K562 (cell line): ENCODE measurements around the gene TMEM88. TPM values are rescaled to one million over a fixed set of nuclear protein-coding genes. Genes with fewer than 3 reads are reported as not detected.

Experiments used
- ATF1 ChIP-seq, 2 experiments: fragments of 450-650 bp in 1 of 2; IDR thresholded peaks; 2 replicates each; pipeline ENCODE4 v1.6.1; 2016; ENCODE audit warnings: missing compliant biosample characterization in 1 of 2, missing genetic modification characterization in 1 of 2
- BRCA1 ChIP-seq, 2 experiments: fragments of 450-650 bp in 1 of 2; sonication (generic) in 1 of 2; formaldehyde crosslinking in 1 of 2; IDR thresholded peaks; 2 replicates each; pipeline versions ENCODE4 v1.5.0 to v1.6.1; 2017 to 2020; ENCODE audit warnings: mild to moderate bottlenecking in 1 of 2, missing genetic modification reagents in 1 of 2
- CHD2 ChIP-seq: IDR thresholded peaks from 2 replicates; pipeline ENCODE4 v1.6.1; 2011; ENCODE audit warnings: low read depth, low read length
- ETV1 ChIP-seq: fragments of 450-650 bp; conservative IDR thresholded peaks from 2 replicates; pipeline ENCODE4 v1.6.1; 2016; ENCODE audit warnings: missing genetic modification characterization, control low read depth, low read depth, missing compliant biosample characterization
- FOXK1 ChIP-seq: sonication (generic); formaldehyde crosslinking; IDR thresholded peaks from 2 replicates; pipeline ENCODE4 v1.8.0; 2022; ENCODE audit warnings: missing genetic modification reagents, mild to moderate bottlenecking, borderline replicate concordance
- GABPB1 ChIP-seq: sonication (generic); formaldehyde crosslinking; IDR thresholded peaks from 2 replicates; pipeline ENCODE4 v1.8.0; 2022; ENCODE audit warnings: mild to moderate bottlenecking, missing genetic modification reagents
- HDAC2 ChIP-seq: fragments of 450-650 bp; IDR thresholded peaks from 2 replicates; pipeline ENCODE4 v1.6.1; 2016; ENCODE audit warnings: mild to moderate bottlenecking
- HLTF ChIP-seq: fragments of 450-650 bp; IDR thresholded peaks from 2 replicates; pipeline ENCODE4 v1.6.1; 2016
- HOXB6 ChIP-seq: fragments of 250-450 bp; sonication (Bioruptor Pico); IDR thresholded peaks from 2 replicates; pipeline ENCODE4 v1.5.1; 2022; ENCODE audit warnings: mild to moderate bottlenecking, borderline replicate concordance
- MEF2D ChIP-seq: conservative IDR thresholded peaks from 2 replicates; pipeline ENCODE4 v1.6.1; 2016; ENCODE audit warnings: low read depth, missing genetic modification characterization, missing compliant biosample characterization
- NFRKB ChIP-seq: fragments of 450-650 bp; IDR thresholded peaks from 2 replicates; pipeline ENCODE4 v1.6.1; 2016; ENCODE audit warnings: low read depth
- RBM15 ChIP-seq: fragments of 200-400 bp; formaldehyde crosslinking; IDR thresholded peaks from 2 replicates; pipeline ENCODE4 v1.6.1; 2018; ENCODE audit warnings: mild to moderate bottlenecking, low read length, moderate library complexity; ENCODE audit not compliant: insufficient read depth
- RREB1 ChIP-seq: fragments of 250-450 bp; sonication (Bioruptor Pico); IDR thresholded peaks from 2 replicates; pipeline ENCODE4 v1.4.0; 2020
- SFPQ ChIP-seq: fragments of 200-400 bp; formaldehyde crosslinking; IDR thresholded peaks from 2 replicates; pipeline ENCODE4 v1.6.1; 2017; ENCODE audit warnings: mild to moderate bottlenecking, low read depth, low read length, moderate library complexity
- SRSF1 ChIP-seq: fragments of 200-400 bp; formaldehyde crosslinking; IDR thresholded peaks from 2 replicates; pipeline ENCODE4 v1.6.1; 2017; ENCODE audit warnings: mild to moderate bottlenecking, low read depth, low read length, moderate library complexity
- TAL1 ChIP-seq: fragments of 450-650 bp; IDR thresholded peaks from 2 replicates; pipeline ENCODE4 v1.6.1; 2016; ENCODE audit warnings: mild to moderate bottlenecking
- WHSC1 ChIP-seq: IDR thresholded peaks from one replicate; pipeline ENCODE4 v1.6.1; 2012; ENCODE audit warnings: low read length, control low read depth, inconsistent platforms
- ZBTB17 ChIP-seq: fragments of 450-650 bp; formaldehyde crosslinking; IDR thresholded peaks from 2 replicates; pipeline ENCODE4 v1.4.0; 2020; ENCODE audit warnings: mild to moderate bottlenecking
- ZNF41 ChIP-seq: fragments of 250-450 bp; sonication (Bioruptor Pico); conservative IDR thresholded peaks from 2 replicates; pipeline ENCODE4 v1.4.0; 2020; ENCODE audit warnings: mild to moderate bottlenecking
- ZNF696 ChIP-seq: fragments of 250-450 bp; sonication (Bioruptor Pico); conservative IDR thresholded peaks from 2 replicates; pipeline ENCODE4 v1.4.0; 2020; ENCODE audit warnings: mild to moderate bottlenecking, moderate library complexity
- polyA plus RNA-seq, 8 experiments: library from polyadenylated mRNA; depleted of rRNA in 4 of 8; stranded (reverse) in 5 of 8; unstranded in 3 of 8; fragments of >200 nt; fragmentation: Nextera tagmentation in 2 of 8; fragmentation: Illumina TruSeq in 1 of 8; extraction: Ambion mirVana in 2 of 8; extraction: Trizol in 1 of 8; gene quantifications; 2 replicates each; pipeline versions ENCODE4 v1.2.1 to v1.2.3, GENCODE V29; 2011 to 2014; ENCODE audit warnings: inconsistent platforms in 1 of 8, missing spikeins in 1 of 8
- total RNA-seq, 7 experiments: library from RNA; depleted of rRNA in 6 of 7; stranded (reverse); fragments of >200 nt in 6 of 7; fragmentation: Illumina TruSeq in 2 of 7; extraction: Trizol in 2 of 7; gene quantifications; 2 replicates each; pipeline versions ENCODE4 v1.2.1 to v1.2.3, GENCODE V29; 2011 to 2021; ENCODE audit warnings: low replicate concordance in 1 of 7
- TF ChIP-seq, protein P1 (sequence below): fragments of 450-650 bp; IDR thresholded peaks from 2 replicates; pipeline ENCODE4 v1.6.1; 2016; ENCODE audit warnings: missing biosample characterization, missing genetic modification characterization

The TMEM88 gene
- total and polyA plus RNA-seq, 9 of the 15 experiments (the other 6 are each of a cell fraction or from before 2014, with no cell fraction given) = 0.10 to 1.4 (median 0.36) TPM; not detected in 3

- TF ChIP-seq GABPB1 (CRISPR knock-in tag) (no peak), SRSF1 (no peak), TAL1 (no peak), FOXK1 (CRISPR knock-in tag) (no peak), ETV1 (tag) (no peak; the same call in 1 of the 2 replicates), WHSC1 (no peak), RBM15 (no peak), HOXB6 (no peak), ZBTB17 (CRISPR knock-in tag) (no peak), ZNF696 (CRISPR knock-in tag) (no peak), HDAC2 (no peak), MEF2D (no peak), ATF1 (CRISPR knock-in tag; IDR thresholded peaks at IDR 0.05) (no peak), ATF1 (tag; IDR thresholded peaks at IDR 0.05) (peak; percentile 23; the same call in 1 of the 2 replicates), NFRKB (no peak), ZNF41 (CRISPR knock-in tag) (no peak), CHD2 (no peak), HLTF (no peak), RREB1 (no peak), SFPQ (no peak), BRCA1 (IDR thresholded peaks at IDR 0.05) (no peak), BRCA1 (CRISPR knock-in tag; IDR thresholded peaks at IDR 0.05) (no peak)
- TF ChIP-seq, protein P1, sequence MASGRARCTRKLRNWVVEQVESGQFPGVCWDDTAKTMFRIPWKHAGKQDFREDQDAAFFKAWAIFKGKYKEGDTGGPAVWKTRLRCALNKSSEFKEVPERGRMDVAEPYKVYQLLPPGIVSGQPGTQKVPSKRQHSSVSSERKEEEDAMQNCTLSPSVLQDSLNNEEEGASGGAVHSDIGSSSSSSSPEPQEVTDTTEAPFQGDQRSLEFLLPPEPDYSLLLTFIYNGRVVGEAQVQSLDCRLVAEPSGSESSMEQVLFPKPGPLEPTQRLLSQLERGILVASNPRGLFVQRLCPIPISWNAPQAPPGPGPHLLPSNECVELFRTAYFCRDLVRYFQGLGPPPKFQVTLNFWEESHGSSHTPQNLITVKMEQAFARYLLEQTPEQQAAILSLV = no peak
These were observed 3.1 kb downstream of the TMEM88 start, which contains the start of gene CYB5D1 (continued) for GRCh38 chr17:7857713-7858521.
